RWPE2 (cell line): Measurements from ENCODE around the gene ZNF554.

ENCODE experiments used
- ATAC-seq: fragments of 200-7000 bp; cut with Tn5 transposase; 3 replicates; pipeline ENCODE4 v1.9.1; 2021; ENCODE audit warnings: low read depth
- DNase-seq: peaks from one replicate; pipeline ENCODE4 v3.0.0-alpha.2; 2020; ENCODE audit warnings: low spot score
- H3K27ac ChIP-seq: fragments of 450-650 bp; 2 replicates; pipeline ENCODE4 v1.5.1; 2017; ENCODE audit warnings: mild to moderate bottlenecking; ENCODE audit not compliant: poor library complexity, severe bottlenecking
- H3K27me3 ChIP-seq: fragments of 250-450 bp; sonication (Bioruptor Pico); 2 replicates; pipeline ENCODE4 v1.5.1; 2021; ENCODE audit warnings: mild to moderate bottlenecking, moderate library complexity; ENCODE audit not compliant: insufficient read depth, poor library complexity, severe bottlenecking
- H3K36me3 ChIP-seq: fragments of 250-450 bp; sonication (Bioruptor Pico); 2 replicates; pipeline ENCODE4 v1.5.1; 2020; ENCODE audit warnings: low read depth, mild to moderate bottlenecking, moderate library complexity
- H3K4me1 ChIP-seq: fragments of 250-450 bp; sonication (Bioruptor Pico); 2 replicates; pipeline ENCODE4 v1.5.1; 2021; ENCODE audit warnings: mild to moderate bottlenecking, moderate library complexity; ENCODE audit not compliant: insufficient read depth, poor library complexity, severe bottlenecking
- H3K4me3 ChIP-seq: fragments of 250-450 bp; sonication (Bioruptor Pico); 2 replicates; pipeline ENCODE4 v1.5.1; 2021; ENCODE audit warnings: mild to moderate bottlenecking, moderate library complexity; ENCODE audit not compliant: severe bottlenecking
- H3K9me3 ChIP-seq: fragments of 250-450 bp; sonication (Bioruptor Pico); 2 replicates; pipeline ENCODE4 v1.5.1; 2021; ENCODE audit warnings: mild to moderate bottlenecking, moderate library complexity; ENCODE audit not compliant: severe bottlenecking
- TF ChIP-seq, protein P1 (sequence below): fragments of 450-650 bp; IDR thresholded peaks from one replicate; pipeline ENCODE4 v1.5.1; 2017; ENCODE audit warnings: mild to moderate bottlenecking, moderate library complexity; ENCODE audit not compliant: poor library complexity, severe bottlenecking

Gene ZNF554

DNA sequence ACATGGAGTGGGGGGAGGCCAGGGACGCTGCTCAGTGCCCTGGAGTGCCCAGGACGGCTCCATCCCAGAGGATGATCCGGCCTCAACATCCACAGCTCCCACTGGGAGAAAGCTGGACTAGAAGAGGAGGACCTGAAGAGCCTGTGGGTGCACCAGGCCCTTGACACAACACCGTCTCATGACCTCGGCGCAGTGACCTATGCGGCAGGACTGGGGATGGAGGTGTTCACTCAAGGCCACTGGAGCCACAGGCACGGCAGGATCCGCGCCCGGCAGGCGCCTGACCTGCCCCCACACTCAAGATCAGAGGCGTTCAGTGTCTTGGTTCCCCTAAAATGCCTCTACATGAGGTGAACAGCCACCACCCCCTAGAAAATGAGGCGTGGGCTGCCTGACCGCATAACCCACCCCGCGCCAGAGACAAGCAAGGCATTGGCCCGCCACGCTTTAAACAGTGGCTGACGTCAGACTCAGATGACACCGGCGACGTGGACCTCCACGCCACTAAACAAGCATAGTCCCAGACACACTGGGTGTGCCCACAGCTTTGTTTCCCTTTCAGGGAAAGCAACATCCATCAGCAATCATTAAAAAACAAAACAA, 44.6 kb upstream of the ZNF554 start:
- DNase-seq = no peak
- Histone ChIP-seq H3K4me1 (no peaks in the 10 kb centered on the region), H3K9me3 (no peaks in the 10 kb centered on the region), H3K27ac (no peak overlapping the region), H3K36me3 (peaks cover 20% of the 10 kb centered on the region), H3K4me3 (no peak overlapping the region), H3K27me3 (no peaks in the 10 kb centered on the region)
- no peak for ATAC-seq
- TF ChIP-seq, protein P1, sequence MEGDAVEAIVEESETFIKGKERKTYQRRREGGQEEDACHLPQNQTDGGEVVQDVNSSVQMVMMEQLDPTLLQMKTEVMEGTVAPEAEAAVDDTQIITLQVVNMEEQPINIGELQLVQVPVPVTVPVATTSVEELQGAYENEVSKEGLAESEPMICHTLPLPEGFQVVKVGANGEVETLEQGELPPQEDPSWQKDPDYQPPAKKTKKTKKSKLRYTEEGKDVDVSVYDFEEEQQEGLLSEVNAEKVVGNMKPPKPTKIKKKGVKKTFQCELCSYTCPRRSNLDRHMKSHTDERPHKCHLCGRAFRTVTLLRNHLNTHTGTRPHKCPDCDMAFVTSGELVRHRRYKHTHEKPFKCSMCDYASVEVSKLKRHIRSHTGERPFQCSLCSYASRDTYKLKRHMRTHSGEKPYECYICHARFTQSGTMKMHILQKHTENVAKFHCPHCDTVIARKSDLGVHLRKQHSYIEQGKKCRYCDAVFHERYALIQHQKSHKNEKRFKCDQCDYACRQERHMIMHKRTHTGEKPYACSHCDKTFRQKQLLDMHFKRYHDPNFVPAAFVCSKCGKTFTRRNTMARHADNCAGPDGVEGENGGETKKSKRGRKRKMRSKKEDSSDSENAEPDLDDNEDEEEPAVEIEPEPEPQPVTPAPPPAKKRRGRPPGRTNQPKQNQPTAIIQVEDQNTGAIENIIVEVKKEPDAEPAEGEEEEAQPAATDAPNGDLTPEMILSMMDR = no peak

- DNase-seq (no peak), ATAC-seq (no peak)
- TF ChIP-seq, protein P1 = no peak
- Histone ChIP-seq H3K9me3 (no peaks in the 10 kb centered on the region), H3K4me1 (no peaks in the 10 kb centered on the region), H3K36me3 (peaks cover 16% of the 10 kb centered on the region), H3K27ac (no peak overlapping the region), H3K27me3 (no peaks in the 10 kb centered on the region), H3K4me3 (no peak overlapping the region)
These were observed 43.9 kb upstream of the ZNF554 start for GRCh38 chr19:2775556-2776430.

- DNase-seq (no peak), ATAC-seq (no peak)
- H3K4me3 ChIP-seq = no peak overlapping the region
- no peaks in the 10 kb centered on the region for H3K4me1 ChIP-seq
- peaks cover 16% of the 10 kb centered on the region for H3K36me3 ChIP-seq
- no peak overlapping the region for H3K27ac ChIP-seq
- no peaks in the 10 kb centered on the region for H3K9me3 ChIP-seq
- TF ChIP-seq, protein P1 = no peak
- H3K27me3 ChIP-seq = no peaks in the 10 kb centered on the region
These were observed 41.5 kb upstream of the ZNF554 start for GRCh38 chr19:2777952-2778683.

DNA sequence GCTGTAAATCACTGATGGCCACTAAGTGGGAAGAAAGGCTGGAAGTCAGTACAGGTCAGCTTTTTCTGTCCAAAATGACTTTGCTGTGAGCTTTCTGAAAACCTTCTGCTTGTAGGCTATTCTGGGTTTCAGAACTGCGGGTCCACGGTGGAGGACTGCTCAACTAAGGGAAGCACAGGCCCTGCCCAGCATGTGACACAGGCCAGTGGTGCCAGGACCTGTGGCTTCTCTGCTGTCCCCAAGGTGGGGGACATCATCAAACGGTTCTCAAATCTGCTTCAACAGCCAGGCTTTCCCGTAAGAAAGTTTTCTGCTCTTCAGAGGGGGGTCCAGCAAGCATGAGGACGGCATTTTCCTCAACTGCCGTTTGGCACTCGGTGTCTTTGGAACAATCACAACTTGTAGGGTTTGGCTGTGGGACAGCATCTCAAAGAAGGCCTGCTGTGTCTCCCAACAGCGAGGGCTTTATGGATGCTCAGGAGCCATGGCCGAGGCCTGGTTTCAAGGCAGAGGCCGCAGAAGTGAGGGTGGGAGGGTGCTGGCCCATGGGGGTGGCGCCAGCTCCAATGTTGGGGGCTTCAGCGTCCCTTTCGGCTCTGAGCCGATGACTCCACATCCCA, 40.4 kb upstream of the ZNF554 start:
- H3K4me1 ChIP-seq = peaks cover 5% of the 10 kb centered on the region
- no peaks in the 10 kb centered on the region for H3K27me3 ChIP-seq
- no peak overlapping the region for H3K4me3 ChIP-seq
- ATAC-seq (no peak), DNase-seq (no peak)
- no peak overlapping the region for H3K27ac ChIP-seq
- H3K36me3 ChIP-seq = peaks cover 16% of the 10 kb centered on the region
- TF ChIP-seq, protein P1 = no peak
- no peaks in the 10 kb centered on the region for H3K9me3 ChIP-seq
